ENCODE measurements around the gene HS6ST1.

DNA sequence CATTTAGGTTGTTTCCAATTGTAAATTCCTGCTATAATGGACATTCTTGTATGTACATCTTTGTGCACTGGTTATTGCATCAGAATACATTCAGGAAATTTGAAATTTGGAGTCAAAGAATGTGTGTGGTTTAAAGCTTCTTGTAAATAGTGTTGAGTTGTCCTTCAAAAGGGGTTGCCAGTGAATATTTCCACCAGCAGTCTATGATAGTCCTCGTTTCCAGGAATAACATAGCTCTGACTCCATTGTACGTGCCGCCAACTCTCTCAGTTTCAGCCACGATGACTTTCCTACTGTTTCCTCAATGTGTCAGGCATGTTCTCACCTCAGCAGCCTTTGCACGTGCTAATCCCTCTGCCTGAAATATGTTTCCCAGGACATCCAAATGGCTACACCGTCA, 10.9 kb upstream of the HS6ST1 start:
- TF ChIP-seq, protein P1, sequence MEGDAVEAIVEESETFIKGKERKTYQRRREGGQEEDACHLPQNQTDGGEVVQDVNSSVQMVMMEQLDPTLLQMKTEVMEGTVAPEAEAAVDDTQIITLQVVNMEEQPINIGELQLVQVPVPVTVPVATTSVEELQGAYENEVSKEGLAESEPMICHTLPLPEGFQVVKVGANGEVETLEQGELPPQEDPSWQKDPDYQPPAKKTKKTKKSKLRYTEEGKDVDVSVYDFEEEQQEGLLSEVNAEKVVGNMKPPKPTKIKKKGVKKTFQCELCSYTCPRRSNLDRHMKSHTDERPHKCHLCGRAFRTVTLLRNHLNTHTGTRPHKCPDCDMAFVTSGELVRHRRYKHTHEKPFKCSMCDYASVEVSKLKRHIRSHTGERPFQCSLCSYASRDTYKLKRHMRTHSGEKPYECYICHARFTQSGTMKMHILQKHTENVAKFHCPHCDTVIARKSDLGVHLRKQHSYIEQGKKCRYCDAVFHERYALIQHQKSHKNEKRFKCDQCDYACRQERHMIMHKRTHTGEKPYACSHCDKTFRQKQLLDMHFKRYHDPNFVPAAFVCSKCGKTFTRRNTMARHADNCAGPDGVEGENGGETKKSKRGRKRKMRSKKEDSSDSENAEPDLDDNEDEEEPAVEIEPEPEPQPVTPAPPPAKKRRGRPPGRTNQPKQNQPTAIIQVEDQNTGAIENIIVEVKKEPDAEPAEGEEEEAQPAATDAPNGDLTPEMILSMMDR (conservative IDR thresholded peaks at IDR 0.05 in 1 of 2, IDR thresholded peaks at IDR 0.05 in 1 of 2; ENCODE audit: low read depth in 1 of 2, low read length in 2 of 2): no peak
- no peak for TF ChIP-seq EZH2 (IDR thresholded peaks at IDR 0.05; ENCODE audit: low read length, missing control alignments)
